ENCODE results near the gene TUBB. TPM values are rescaled to one million over a fixed set of nuclear protein-coding genes. Genes with fewer than 3 reads are reported as not detected.

TUBB gene
- total and polyA plus RNA-seq, 2 donors (not counting 1 experiment from before 2014, with no cell fraction given) = 102 to 295 TPM

DNA sequence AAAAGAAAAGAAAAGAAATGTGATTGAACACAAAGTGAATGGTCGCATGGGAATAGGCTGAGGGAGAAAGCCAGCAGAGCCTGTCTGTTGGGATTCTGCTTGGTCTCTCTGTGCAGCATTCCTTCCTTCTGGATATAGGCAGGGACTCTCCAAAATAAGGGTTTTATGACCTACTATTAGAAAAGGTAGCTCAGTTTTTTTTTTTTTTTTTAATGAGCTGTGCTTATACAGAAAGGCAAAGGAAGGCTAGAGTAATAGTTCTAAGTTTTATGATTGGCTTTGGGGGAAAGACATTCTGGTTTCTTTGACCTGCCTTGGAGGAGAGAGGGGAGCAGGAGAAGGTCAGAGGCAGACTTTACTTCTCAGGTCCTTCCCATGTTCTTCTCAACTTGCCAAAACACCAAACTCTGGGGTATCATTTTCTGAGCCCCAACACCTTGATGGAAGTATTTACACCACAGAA, 43.0 kb downstream of the TUBB start:
- peaks cover 4% of the 10 kb centered on the region for H3K9me3 Mint-ChIP-seq (ENCODE audit: insufficient read depth)
- CTCF ChIA-PET = no interaction called here
- 100% methylated on average over 1 of the region's 1 CpG for whole genome bisulfite sequencing (ENCODE audit: insufficient coverage)

DNA sequence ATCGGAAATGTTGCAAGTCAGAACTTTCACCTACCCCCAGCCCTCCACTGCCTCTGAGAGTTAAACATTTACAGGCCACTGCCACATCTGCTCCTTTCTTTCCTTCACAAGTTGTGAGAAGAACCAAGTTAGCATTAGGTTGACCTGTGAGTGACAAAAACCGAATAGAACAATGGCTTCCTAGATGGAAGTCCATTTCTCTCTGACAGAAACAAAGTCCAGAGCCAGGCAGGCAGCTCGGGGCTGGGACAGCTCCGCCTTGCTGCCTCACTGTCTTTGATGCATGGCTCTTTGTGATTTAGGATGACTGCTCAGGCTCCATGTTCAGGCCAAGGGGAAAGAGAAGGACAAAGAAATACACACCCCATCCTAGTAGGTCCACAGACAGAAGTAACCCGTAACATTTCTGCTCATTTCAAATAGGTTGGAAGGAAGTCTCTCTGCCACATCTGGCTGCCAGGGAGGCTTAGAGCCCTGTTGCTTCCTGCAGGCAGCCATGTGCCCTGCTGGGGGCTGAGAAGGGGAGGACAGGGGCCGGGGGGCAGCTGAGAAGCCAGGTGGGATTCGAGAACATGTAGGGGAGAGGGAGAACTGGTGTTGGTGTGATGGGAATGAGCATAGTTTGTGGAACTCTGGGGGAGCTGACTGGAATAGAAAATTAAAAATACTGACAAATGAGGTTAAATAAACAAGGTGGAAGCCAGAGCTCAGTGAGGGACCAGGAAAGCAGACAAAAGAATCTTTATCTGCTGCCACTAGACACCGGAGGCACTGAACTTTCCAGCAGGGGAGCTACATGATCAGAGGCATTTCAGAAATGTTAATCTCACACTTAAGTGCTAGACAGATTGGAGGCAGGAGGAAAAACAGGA, 43.7 kb downstream of the TUBB start:
- POLR2A ChIA-PET = no interaction called here
- intact Hi-C loops (cut with micrococcal nuclease) = no loop called here

More for the DNA sequence above, 43.0 kb downstream of the TUBB start:
- no peak overlapping the region for H3K27ac Mint-ChIP-seq
- intact Hi-C loops (cut with micrococcal nuclease) = no loop called here
- TF ChIP-seq, protein P1, sequence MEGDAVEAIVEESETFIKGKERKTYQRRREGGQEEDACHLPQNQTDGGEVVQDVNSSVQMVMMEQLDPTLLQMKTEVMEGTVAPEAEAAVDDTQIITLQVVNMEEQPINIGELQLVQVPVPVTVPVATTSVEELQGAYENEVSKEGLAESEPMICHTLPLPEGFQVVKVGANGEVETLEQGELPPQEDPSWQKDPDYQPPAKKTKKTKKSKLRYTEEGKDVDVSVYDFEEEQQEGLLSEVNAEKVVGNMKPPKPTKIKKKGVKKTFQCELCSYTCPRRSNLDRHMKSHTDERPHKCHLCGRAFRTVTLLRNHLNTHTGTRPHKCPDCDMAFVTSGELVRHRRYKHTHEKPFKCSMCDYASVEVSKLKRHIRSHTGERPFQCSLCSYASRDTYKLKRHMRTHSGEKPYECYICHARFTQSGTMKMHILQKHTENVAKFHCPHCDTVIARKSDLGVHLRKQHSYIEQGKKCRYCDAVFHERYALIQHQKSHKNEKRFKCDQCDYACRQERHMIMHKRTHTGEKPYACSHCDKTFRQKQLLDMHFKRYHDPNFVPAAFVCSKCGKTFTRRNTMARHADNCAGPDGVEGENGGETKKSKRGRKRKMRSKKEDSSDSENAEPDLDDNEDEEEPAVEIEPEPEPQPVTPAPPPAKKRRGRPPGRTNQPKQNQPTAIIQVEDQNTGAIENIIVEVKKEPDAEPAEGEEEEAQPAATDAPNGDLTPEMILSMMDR (IDR thresholded peaks at IDR 0.05) = no peak
- TF ChIP-seq EZH2 (IDR thresholded peaks at IDR 0.05; ENCODE audit: borderline replicate concordance, insufficient read depth, low read depth, low read length, poor library complexity, severe bottlenecking) = no peak
- Histone ChIP-seq H3K9ac (ENCODE audit: low read length) (no peak overlapping the region), H3K36me3 (replicated peaks in 1 of 2; ENCODE audit: control extremely low read depth in 1 of 2, control insufficient read depth in 1 of 2, extremely low read depth in 1 of 2, insufficient read depth in 2 of 2, low read length in 1 of 2) (no peaks in the 10 kb centered on the region), H3K9me3 (ENCODE audit: control extremely low read depth in 1 of 3, control insufficient read depth in 2 of 3, insufficient read depth in 1 of 3, low read length in 2 of 3) (peaks cover 0 to 7% (median 0%) of the 10 kb centered on the region in 3 donors), H3K27ac (ENCODE audit: low read length in 2 of 2) (no peak overlapping the region), H3K79me2 (ENCODE audit: control insufficient read depth, insufficient read depth, low read length) (no peaks in the 10 kb centered on the region), H3K4me1 (ENCODE audit: control insufficient read depth in 2 of 2, insufficient read depth in 2 of 2, low read length in 2 of 2) (peaks cover 12 to 13% of the 10 kb centered on the region in 2 donors), H3K4me3 (ENCODE audit: control extremely low read depth in 1 of 5, extremely low read depth in 1 of 5, insufficient read depth in 1 of 5, low read depth in 2 of 5, low read length in 4 of 5) (no peak overlapping the region), H3K4me2 (replicated peaks; ENCODE audit: low read depth, low read length, poor library complexity, severe bottlenecking) (no peak overlapping the region), H2AFZ (ENCODE audit: insufficient read depth, low read depth, low read length, poor library complexity, severe bottlenecking) (no peak overlapping the region), H4K20me1 (ENCODE audit: control insufficient read depth, insufficient read depth, low read length, poor library complexity, severe bottlenecking) (no peaks in the 10 kb centered on the region), H3K27me3 (replicated peaks in 1 of 4; ENCODE audit: control extremely low read depth in 1 of 4, control insufficient read depth in 3 of 4, insufficient read depth in 4 of 4, low read length in 3 of 4) (peaks cover 0 to 6% (median 1%) of the 10 kb centered on the region in 4 experiments)
- no peak overlapping the region for H3K4me3 Mint-ChIP-seq
- ATAC-seq (ENCODE audit: low read depth) (no peak), DNase-seq (no peak)
- peaks cover 32% of the 10 kb centered on the region for H3K27me3 Mint-ChIP-seq
- H3K4me1 Mint-ChIP-seq = peaks cover 16% of the 10 kb centered on the region
- POLR2A ChIA-PET = no interaction called here

More for the DNA sequence above, 43.7 kb downstream of the TUBB start:
- H3K4me3 ChIP-seq (ENCODE audit: control extremely low read depth in 1 of 5, extremely low read depth in 1 of 5, insufficient read depth in 1 of 5, low read depth in 2 of 5, low read length in 4 of 5) = no peak overlapping the region
- ATAC-seq (ENCODE audit: low read depth) (no peak), DNase-seq (no peak)
- peaks cover 10% of the 10 kb centered on the region in 2 donors for H3K4me1 ChIP-seq (ENCODE audit: control insufficient read depth in 2 of 2, insufficient read depth in 2 of 2, low read length in 2 of 2)
- H3K36me3 ChIP-seq (replicated peaks in 1 of 2; ENCODE audit: control extremely low read depth in 1 of 2, control insufficient read depth in 1 of 2, extremely low read depth in 1 of 2, insufficient read depth in 2 of 2, low read length in 1 of 2) = no peaks in the 10 kb centered on the region
- peaks cover 0 to 7% (median 0%) of the 10 kb centered on the region in 3 donors for H3K9me3 ChIP-seq (ENCODE audit: control extremely low read depth in 1 of 3, control insufficient read depth in 2 of 3, insufficient read depth in 1 of 3, low read length in 2 of 3)
- peaks cover 0 to 6% (median 1%) of the 10 kb centered on the region in 4 experiments for H3K27me3 ChIP-seq (replicated peaks in 1 of 4; ENCODE audit: control extremely low read depth in 1 of 4, control insufficient read depth in 3 of 4, insufficient read depth in 4 of 4, low read length in 3 of 4)
- CTCF ChIA-PET = no interaction called here
- Mint-ChIP-seq H3K9me3 (ENCODE audit: insufficient read depth) (peaks cover 4% of the 10 kb centered on the region), H3K4me3 (no peak overlapping the region), H3K4me1 (peaks cover 15% of the 10 kb centered on the region), H3K27me3 (peaks cover 32% of the 10 kb centered on the region), H3K27ac (no peak overlapping the region)
- H4K20me1 ChIP-seq (ENCODE audit: control insufficient read depth, insufficient read depth, low read length, poor library complexity, severe bottlenecking) = no peaks in the 10 kb centered on the region
- H3K4me2 ChIP-seq (replicated peaks; ENCODE audit: low read depth, low read length, poor library complexity, severe bottlenecking) = no peak overlapping the region
- H2AFZ ChIP-seq (ENCODE audit: insufficient read depth, low read depth, low read length, poor library complexity, severe bottlenecking) = no peak overlapping the region
- H3K27ac ChIP-seq (ENCODE audit: low read length in 2 of 2) = no peak overlapping the region
- no peak overlapping the region for H3K9ac ChIP-seq (ENCODE audit: low read length)
- WGBS (ENCODE audit: insufficient coverage) = 14% methylated on average over 6 of the region's 8 CpGs
- no peaks in the 10 kb centered on the region for H3K79me2 ChIP-seq (ENCODE audit: control insufficient read depth, insufficient read depth, low read length)
- TF ChIP-seq, protein P1 (IDR thresholded peaks at IDR 0.05) = no peak
- TF ChIP-seq EZH2 (IDR thresholded peaks at IDR 0.05; ENCODE audit: borderline replicate concordance, insufficient read depth, low read depth, low read length, poor library complexity, severe bottlenecking) = no peak

Data from B cell (primary cell).